ENCODE results near the gene COA1. TPM values are rescaled to one million over a fixed set of nuclear protein-coding genes. Genes with fewer than 3 reads are reported as not detected.

COA1 gene
- total RNA-seq, 1 donor from 2014 or later, result 55.5 TPM

GRCh38 chr7:43769791-43770465 is 40.6 kb upstream of the COA1 start:
- Mint-ChIP-seq H3K27me3 (ENCODE audit: unreplicated experiment) (peaks cover 3% of the 10 kb centered on the region), H3K9me3 (ENCODE audit: unreplicated experiment) (no peaks in the 10 kb centered on the region), H3K4me3 (ENCODE audit: unreplicated experiment) (no peak overlapping the region), H3K36me3 (ENCODE audit: low read depth, unreplicated experiment) (peaks cover 5% of the 10 kb centered on the region), H3K27ac (ENCODE audit: unreplicated experiment) (no peak overlapping the region), H3K4me1 (ENCODE audit: unreplicated experiment) (peaks cover 18% of the 10 kb centered on the region)
- no peak for DNase-seq (ENCODE audit: low spot score)
- TF ChIP-seq CTCF (IDR thresholded peaks at IDR 0.05; ENCODE audit: unreplicated experiment), result no peak

GRCh38 chr7:43769281-43769680 is 40.0 kb upstream of the COA1 start:
- H3K9me3 Mint-ChIP-seq (ENCODE audit: unreplicated experiment), result no peaks in the 10 kb centered on the region
- no peak for DNase-seq (ENCODE audit: low spot score)
- peaks cover 5% of the 10 kb centered on the region for H3K36me3 Mint-ChIP-seq (ENCODE audit: low read depth, unreplicated experiment)
- H3K4me3 Mint-ChIP-seq (ENCODE audit: unreplicated experiment), result no peak overlapping the region
- H3K4me1 Mint-ChIP-seq (ENCODE audit: unreplicated experiment), result peaks cover 18% of the 10 kb centered on the region
- peaks cover 3% of the 10 kb centered on the region for H3K27me3 Mint-ChIP-seq (ENCODE audit: unreplicated experiment)
- no peak for TF ChIP-seq CTCF (IDR thresholded peaks at IDR 0.05; ENCODE audit: unreplicated experiment)
- no peak overlapping the region for H3K27ac Mint-ChIP-seq (ENCODE audit: unreplicated experiment)

- TF ChIP-seq CTCF (IDR thresholded peaks at IDR 0.05; ENCODE audit: unreplicated experiment), result no peak
- DNase-seq (ENCODE audit: low spot score), result no peak
- Mint-ChIP-seq H3K4me1 (ENCODE audit: unreplicated experiment) (peaks cover 18% of the 10 kb centered on the region), H3K27ac (ENCODE audit: unreplicated experiment) (no peak overlapping the region), H3K27me3 (ENCODE audit: unreplicated experiment) (peaks cover 4% of the 10 kb centered on the region), H3K36me3 (ENCODE audit: low read depth, unreplicated experiment) (peaks cover 5% of the 10 kb centered on the region), H3K9me3 (ENCODE audit: unreplicated experiment) (no peaks in the 10 kb centered on the region), H3K4me3 (ENCODE audit: unreplicated experiment) (no peak overlapping the region)
Measured at GRCh38 chr7:43768887-43769272, 39.6 kb upstream of the COA1 start.

- Mint-ChIP-seq H3K9me3 (ENCODE audit: unreplicated experiment) (no peaks in the 10 kb centered on the region), H3K27ac (ENCODE audit: unreplicated experiment) (no peak overlapping the region), H3K27me3 (ENCODE audit: unreplicated experiment) (peaks cover 4% of the 10 kb centered on the region), H3K36me3 (ENCODE audit: low read depth, unreplicated experiment) (peaks cover 5% of the 10 kb centered on the region), H3K4me3 (ENCODE audit: unreplicated experiment) (no peak overlapping the region), H3K4me1 (ENCODE audit: unreplicated experiment) (peaks cover 18% of the 10 kb centered on the region)
- no peak for DNase-seq (ENCODE audit: low spot score)
- TF ChIP-seq CTCF (IDR thresholded peaks at IDR 0.05; ENCODE audit: unreplicated experiment), result no peak
Measured at GRCh38 chr7:43768201-43768886, 39.0 kb upstream of the COA1 start.

- DNase-seq (ENCODE audit: low spot score), result no peak
- Mint-ChIP-seq H3K36me3 (ENCODE audit: low read depth, unreplicated experiment) (no peaks in the 10 kb centered on the region), H3K9me3 (ENCODE audit: unreplicated experiment) (no peaks in the 10 kb centered on the region), H3K27ac (ENCODE audit: unreplicated experiment) (no peak overlapping the region), H3K27me3 (ENCODE audit: unreplicated experiment) (peaks cover 4% of the 10 kb centered on the region), H3K4me3 (ENCODE audit: unreplicated experiment) (no peak overlapping the region), H3K4me1 (ENCODE audit: unreplicated experiment) (peaks cover 17% of the 10 kb centered on the region)
- no peak for TF ChIP-seq CTCF (IDR thresholded peaks at IDR 0.05; ENCODE audit: unreplicated experiment)
Measured at GRCh38 chr7:43767311-43767710, 38.0 kb upstream of the COA1 start.
